Activated T-helper 2 cell treated with anti-CD3 and anti-CD28 coated beads, Interferon-gamma antibody, Interleukin-2, Interleukin-4, amounts not matched to agents 10 μg/mL and 5 μg/mL and 100 μg/mL, durations not matched to agents 14 hours and 24 hours and 36 hours (primary cell): ENCODE measurements around the gene PIR. TPM values are rescaled to one million over a fixed set of nuclear protein-coding genes. Genes with fewer than 3 reads are reported as not detected.
A peak's percentile ranks its signal among the peaks of the same experiment; 100 is the strongest.

Experiments
- DNase-seq: peaks from one replicate; pipeline ENCODE4 v3.0.0; 2021; ENCODE audit warnings: low spot score
- H3K27ac Mint-ChIP-seq: one replicate; pipeline ENCODE4 v1.8.0; 2021; ENCODE audit warnings: mixed read lengths
- H3K27me3 Mint-ChIP-seq: one replicate; pipeline ENCODE4 v1.8.0; 2021; ENCODE audit warnings: low read depth, mixed read lengths
- H3K36me3 Mint-ChIP-seq: one replicate; pipeline ENCODE4 v1.8.0; 2021; ENCODE audit warnings: low read depth, mixed read lengths
- H3K4me1 Mint-ChIP-seq: one replicate; pipeline ENCODE4 v1.8.0; 2021; ENCODE audit warnings: low read depth, mixed read lengths
- H3K4me3 Mint-ChIP-seq: one replicate; pipeline ENCODE4 v1.8.0; 2021; ENCODE audit warnings: low read depth, mild to moderate bottlenecking, moderate library complexity, mixed read lengths
- H3K9me3 Mint-ChIP-seq: one replicate; pipeline ENCODE4 v1.8.0; 2021; ENCODE audit warnings: mixed read lengths
- intact Hi-C: fragments of 100-400 bp; cut with micrococcal nuclease; formaldehyde crosslinking; loops from one replicate; pipeline ENCODE4 v1.15.1; 2023
- total RNA-seq: library from RNA; stranded (reverse); gene quantifications from 2 replicates; pipeline ENCODE4 v1.2.3, GENCODE V29; 2022

Gene PIR
- total RNA-seq, 1 donor from 2014 or later = 5.9 TPM

GRCh38 chrX:15435836-15436619 is 57.1 kb downstream of the PIR start:
- DNase-seq = no peak
- no peaks in the 10 kb centered on the region for H3K4me1 Mint-ChIP-seq
- intact Hi-C loops = no loop called here
- H3K27me3 Mint-ChIP-seq = peaks cover 10% of the 10 kb centered on the region
- no peak overlapping the region for H3K4me3 Mint-ChIP-seq
- no peaks in the 10 kb centered on the region for H3K9me3 Mint-ChIP-seq
- H3K27ac Mint-ChIP-seq = no peak overlapping the region
- no peaks in the 10 kb centered on the region for H3K36me3 Mint-ChIP-seq

GRCh38 chrX:15434205-15434604 is 58.9 kb downstream of the PIR start:
- Mint-ChIP-seq H3K4me3 (no peak overlapping the region), H3K4me1 (no peaks in the 10 kb centered on the region), H3K9me3 (no peaks in the 10 kb centered on the region), H3K36me3 (no peaks in the 10 kb centered on the region), H3K27me3 (peaks cover 10% of the 10 kb centered on the region), H3K27ac (no peak overlapping the region)
- intact Hi-C loops = no loop called here
- DNase-seq = no peak

GRCh38 chrX:15430584-15430983 is 62.5 kb downstream of the PIR start:
- H3K9me3 Mint-ChIP-seq = no peaks in the 10 kb centered on the region
- intact Hi-C loops = no loop called here
- no peak overlapping the region for H3K4me3 Mint-ChIP-seq
- H3K4me1 Mint-ChIP-seq = no peaks in the 10 kb centered on the region
- no peak for DNase-seq
- H3K27me3 Mint-ChIP-seq = peaks cover 10% of the 10 kb centered on the region
- no peaks in the 10 kb centered on the region for H3K36me3 Mint-ChIP-seq
- no peak overlapping the region for H3K27ac Mint-ChIP-seq

GRCh38 chrX:15430076-15430475 is 63.1 kb downstream of the PIR start:
- intact Hi-C loops = no loop called here
- no peaks in the 10 kb centered on the region for H3K4me1 Mint-ChIP-seq

GRCh38 chrX:15425024-15425423 is 68.1 kb downstream of the PIR start:
- Mint-ChIP-seq H3K36me3 (no peaks in the 10 kb centered on the region), H3K27me3 (no peaks in the 10 kb centered on the region), H3K27ac (no peak overlapping the region), H3K9me3 (no peaks in the 10 kb centered on the region), H3K4me1 (peaks cover 4% of the 10 kb centered on the region), H3K4me3 (no peak overlapping the region)
- no peak for DNase-seq
- intact Hi-C loops = no loop called here

More at GRCh38 chrX:15430076-15430475, 63.1 kb downstream of the PIR start:
- Mint-ChIP-seq H3K4me3 (no peak overlapping the region), H3K9me3 (no peaks in the 10 kb centered on the region), H3K36me3 (no peaks in the 10 kb centered on the region), H3K27me3 (peaks cover 10% of the 10 kb centered on the region), H3K27ac (no peak overlapping the region)
- DNase-seq = no peak

- Mint-ChIP-seq H3K9me3 (peaks cover 5% of the 10 kb centered on the region), H3K4me3 (no peak overlapping the region), H3K27ac (no peak overlapping the region), H3K4me1 (peaks cover 7% of the 10 kb centered on the region), H3K27me3 (no peaks in the 10 kb centered on the region), H3K36me3 (peaks cover 4% of the 10 kb centered on the region)
- intact Hi-C loops = no loop called here
- DNase-seq = no peak
Measured at GRCh38 chrX:15418707-15419181, 74.4 kb downstream of the PIR start.

- H3K4me3 Mint-ChIP-seq = no peak overlapping the region
- intact Hi-C loops = no loop called here
- peaks cover 5% of the 10 kb centered on the region for H3K9me3 Mint-ChIP-seq
- no peak overlapping the region for H3K27ac Mint-ChIP-seq
- no peaks in the 10 kb centered on the region for H3K27me3 Mint-ChIP-seq
- DNase-seq = no peak
- H3K36me3 Mint-ChIP-seq = peaks cover 4% of the 10 kb centered on the region
- H3K4me1 Mint-ChIP-seq = peaks cover 4% of the 10 kb centered on the region
Measured at GRCh38 chrX:15418041-15418706, 75.0 kb downstream of the PIR start.

- peaks cover 4% of the 10 kb centered on the region for H3K4me1 Mint-ChIP-seq
- H3K9me3 Mint-ChIP-seq = peaks cover 5% of the 10 kb centered on the region
- H3K27ac Mint-ChIP-seq = peak overlapping the region; percentile 69
- no peak overlapping the region for H3K4me3 Mint-ChIP-seq
- intact Hi-C loops = no loop called here
- no peaks in the 10 kb centered on the region for H3K27me3 Mint-ChIP-seq
- H3K36me3 Mint-ChIP-seq = peaks cover 4% of the 10 kb centered on the region
- DNase-seq = no peak
Measured at GRCh38 chrX:15416133-15416993, 76.8 kb downstream of the PIR start.

- Mint-ChIP-seq H3K4me3 (no peak overlapping the region), H3K36me3 (peaks cover 4% of the 10 kb centered on the region), H3K27me3 (no peaks in the 10 kb centered on the region), H3K27ac (no peak overlapping the region), H3K9me3 (peaks cover 5% of the 10 kb centered on the region), H3K4me1 (peaks cover 7% of the 10 kb centered on the region)
- intact Hi-C loops = no loop called here
- DNase-seq = no peak
Measured at GRCh38 chrX:15413101-15413500, 80.0 kb downstream of the PIR start.

- Mint-ChIP-seq H3K9me3 (no peaks in the 10 kb centered on the region), H3K27ac (no peak overlapping the region), H3K36me3 (no peaks in the 10 kb centered on the region), H3K4me1 (peaks cover 3% of the 10 kb centered on the region), H3K4me3 (no peak overlapping the region), H3K27me3 (no peaks in the 10 kb centered on the region)
- DNase-seq = no peak
- intact Hi-C loops = no loop called here
Measured at GRCh38 chrX:15410947-15411346, 82.2 kb downstream of the PIR start.

- Mint-ChIP-seq H3K27me3 (no peaks in the 10 kb centered on the region), H3K4me1 (peaks cover 3% of the 10 kb centered on the region), H3K27ac (no peak overlapping the region), H3K4me3 (no peak overlapping the region), H3K36me3 (no peaks in the 10 kb centered on the region), H3K9me3 (no peaks in the 10 kb centered on the region)
- DNase-seq = no peak
- intact Hi-C loops = no loop called here
Measured at GRCh38 chrX:15410430-15410829, 82.7 kb downstream of the PIR start.

- H3K27ac Mint-ChIP-seq = no peak overlapping the region
- no peaks in the 10 kb centered on the region for H3K9me3 Mint-ChIP-seq
- peaks cover 13% of the 10 kb centered on the region for H3K4me1 Mint-ChIP-seq
- intact Hi-C loops = no loop called here
- no peak overlapping the region for H3K4me3 Mint-ChIP-seq
- DNase-seq = no peak
- no peaks in the 10 kb centered on the region for H3K27me3 Mint-ChIP-seq
- no peaks in the 10 kb centered on the region for H3K36me3 Mint-ChIP-seq
Measured at GRCh38 chrX:15405846-15406245, 87.3 kb downstream of the PIR start.
